Ovary (tissue), 9 donors: ENCODE data around the gene NR2F1-AS1. TPM values are rescaled to one million over a fixed set of nuclear protein-coding genes. Genes with fewer than 3 reads are reported as not detected.

ENCODE experiments used
- DNase-seq, 5 donors: peaks; one replicate each; pipeline ENCODE4 v3.0.0-alpha.2; 2019 to 2020
- H3K27ac ChIP-seq, 2 donors: fragments of 200-600 bp; one replicate each; pipeline versions ENCODE4 v1.5.1 to v1.8.0; 2019 to 2022
- H3K27me3 ChIP-seq: fragments of 200-600 bp; one replicate; pipeline ENCODE4 v1.8.0; 2022
- H3K36me3 ChIP-seq: fragments of 200-600 bp; sonication (generic); one replicate; pipeline ENCODE4 v1.5.1; 2019
- H3K4me1 ChIP-seq: one replicate; pipeline ENCODE4 v1.8.1; 2013; ENCODE audit warnings: mild to moderate bottlenecking, moderate library complexity; ENCODE audit not compliant: insufficient read depth
- H3K4me3 ChIP-seq: fragments of 200-600 bp; sonication (generic); one replicate; pipeline ENCODE4 v1.5.1; 2017
- H3K9me3 ChIP-seq, 2 donors: fragments of 200-600 bp in 1 of 2; sonication (generic) in 1 of 2; one replicate each; pipeline versions ENCODE4 v1.5.1 to v1.8.1; 2013 to 2019; ENCODE audit warnings: mild to moderate bottlenecking in 1 of 2, moderate library complexity in 1 of 2
- EP300 ChIP-seq: sonication (generic); formaldehyde crosslinking; IDR thresholded peaks from one replicate; pipeline ENCODE4 v1.6.1; 2017; ENCODE audit warnings: antibody characterized with exemption
- POLR2A ChIP-seq: fragments of 450-650 bp; IDR thresholded peaks from one replicate; pipeline ENCODE4 v1.6.1; 2017; ENCODE audit warnings: antibody characterized with exemption, mild to moderate bottlenecking, moderate library complexity
- WGBS, 3 donors: extraction: QIAGEN DNeasy Blood & Tissue Kit in 1 of 3; methylation state at CpG; one replicate each; pipeline versions ENCODE4 v1.1.5 to v1.1.7; 2013 to 2017; 5-methylcytosine and 5-hydroxymethylcytosine counted together
- intact Hi-C, 4 donors: fragments of 100-400 bp; cut with DNase I; formaldehyde crosslinking; loops; one replicate each; pipeline versions ENCODE4 v1.11.0 to v1.15.1; 2022 to 2023
- polyA plus RNA-seq, 2 donors: library from polyadenylated mRNA; stranded (reverse); fragments of 200-250 nt in 1 of 2; fragments of 350-450 nt in 1 of 2; fragmentation: Illumina TruSeq in 1 of 2; extraction: RNeasy Lipid Tissue Mini Kit (QIAGEN cat#74804) in 1 of 2; gene quantifications; one replicate each; pipeline ENCODE4 v1.2.3, GENCODE V29; 2013 to 2014
- total RNA-seq, 7 donors: library from RNA; depleted of rRNA in 2 of 7; stranded (reverse); fragments of >200 nt in 2 of 7; fragmentation: NEBNext Ultra II Directional in 3 of 7; extraction: Animal tissue kit (Norgen Biotek cat#: 25700) in 3 of 7; gene quantifications; one replicate each; pipeline versions ENCODE4 v1.1.0 to v1.2.4, GENCODE V29; 2016 to 2023
- TF ChIP-seq, protein P1 (sequence below), 3 donors: fragments of 450-650 bp in 2 of 3; fragments of 200-600 bp in 1 of 3; IDR thresholded peaks; one replicate each; pipeline versions ENCODE4 v1.5.1 to v1.8.0; 2016 to 2022; ENCODE audit warnings: antibody characterized with exemption in 3 of 3, mild to moderate bottlenecking in 1 of 3
- donor health status: DM: no; HTN: no; CAD: no; lungs with moderate emphysema.
- donor health status: DM: no; HTN: no; CAD: no.
- donor health status: Bipolar disorder and iron deficiency.
- donor health status: DM: yes; HTN: yes; CAD: no.
- donor health status: DM: no; HTN: no; CAD: no.
- donor health status: DM: yes; HTN: yes; CAD: no.

NR2F1-AS1 gene
- total and polyA plus RNA-seq, 9 donors = 20.7 to 45.7 (median 25.0) TPM

DNA sequence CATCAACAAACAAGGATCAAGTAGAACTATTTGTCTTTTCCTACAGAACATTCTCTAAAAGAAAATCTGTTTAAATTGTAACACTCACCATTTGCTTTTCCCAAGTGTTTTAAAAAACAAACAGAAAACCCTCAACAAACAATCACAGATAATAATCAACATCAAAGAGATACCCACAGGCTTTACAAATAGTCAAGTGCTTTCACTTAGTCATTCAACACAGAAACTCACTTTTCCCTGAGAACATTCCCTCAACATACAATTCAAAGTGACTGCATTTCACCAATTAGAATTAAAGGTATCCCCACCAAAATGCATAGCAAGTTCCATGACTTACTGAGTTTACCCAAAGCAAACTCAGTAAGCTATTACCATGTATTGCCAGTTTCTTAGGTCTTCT lies 144.9 kb downstream of the NR2F1-AS1 start:
- no peak for DNase-seq
- Histone ChIP-seq H3K27ac (no peak overlapping the region), H3K27me3 (no peaks in the 10 kb centered on the region), H3K9me3 (no peaks in the 10 kb centered on the region), H3K36me3 (no peaks in the 10 kb centered on the region), H3K4me3 (no peak overlapping the region), H3K4me1 (no peaks in the 10 kb centered on the region)
- TF ChIP-seq, protein P1, sequence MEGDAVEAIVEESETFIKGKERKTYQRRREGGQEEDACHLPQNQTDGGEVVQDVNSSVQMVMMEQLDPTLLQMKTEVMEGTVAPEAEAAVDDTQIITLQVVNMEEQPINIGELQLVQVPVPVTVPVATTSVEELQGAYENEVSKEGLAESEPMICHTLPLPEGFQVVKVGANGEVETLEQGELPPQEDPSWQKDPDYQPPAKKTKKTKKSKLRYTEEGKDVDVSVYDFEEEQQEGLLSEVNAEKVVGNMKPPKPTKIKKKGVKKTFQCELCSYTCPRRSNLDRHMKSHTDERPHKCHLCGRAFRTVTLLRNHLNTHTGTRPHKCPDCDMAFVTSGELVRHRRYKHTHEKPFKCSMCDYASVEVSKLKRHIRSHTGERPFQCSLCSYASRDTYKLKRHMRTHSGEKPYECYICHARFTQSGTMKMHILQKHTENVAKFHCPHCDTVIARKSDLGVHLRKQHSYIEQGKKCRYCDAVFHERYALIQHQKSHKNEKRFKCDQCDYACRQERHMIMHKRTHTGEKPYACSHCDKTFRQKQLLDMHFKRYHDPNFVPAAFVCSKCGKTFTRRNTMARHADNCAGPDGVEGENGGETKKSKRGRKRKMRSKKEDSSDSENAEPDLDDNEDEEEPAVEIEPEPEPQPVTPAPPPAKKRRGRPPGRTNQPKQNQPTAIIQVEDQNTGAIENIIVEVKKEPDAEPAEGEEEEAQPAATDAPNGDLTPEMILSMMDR (IDR thresholded peaks at IDR 0.05) = no peak
- TF ChIP-seq POLR2A = no peak
- TF ChIP-seq EP300 = no peak
- intact Hi-C loops = no loop called here

DNA sequence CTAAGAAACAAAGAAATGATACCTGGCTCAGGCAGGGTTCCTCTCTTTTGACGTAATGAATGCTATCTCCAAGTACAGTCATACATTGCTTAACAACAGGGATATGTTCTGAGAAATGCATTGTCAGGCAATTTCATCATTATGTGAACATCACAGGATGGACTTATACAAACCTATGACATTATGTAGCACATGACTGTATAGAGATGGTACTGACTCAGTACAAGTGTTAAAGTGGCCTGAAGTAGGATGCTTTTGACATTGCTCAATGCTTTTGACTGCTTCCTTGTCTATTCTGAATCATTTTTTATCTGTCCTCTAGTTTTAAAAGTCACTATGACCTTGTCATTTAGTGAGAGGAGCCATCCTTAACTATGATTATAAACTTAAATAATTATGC lies 147.6 kb downstream of the NR2F1-AS1 start:
- TF ChIP-seq EP300 = no peak
- TF ChIP-seq POLR2A = no peak
- TF ChIP-seq, protein P1 (IDR thresholded peaks at IDR 0.05) = no peak
- intact Hi-C loops = no loop called here
- Histone ChIP-seq H3K36me3 (no peaks in the 10 kb centered on the region), H3K4me1 (no peaks in the 10 kb centered on the region), H3K27ac (no peak overlapping the region), H3K9me3 (no peaks in the 10 kb centered on the region), H3K27me3 (no peaks in the 10 kb centered on the region), H3K4me3 (no peak overlapping the region)
- WGBS, 3 donors = 92 to 96% (median 95%) methylated on average over 1 of the region's 1 CpG
- DNase-seq = no peak

DNA sequence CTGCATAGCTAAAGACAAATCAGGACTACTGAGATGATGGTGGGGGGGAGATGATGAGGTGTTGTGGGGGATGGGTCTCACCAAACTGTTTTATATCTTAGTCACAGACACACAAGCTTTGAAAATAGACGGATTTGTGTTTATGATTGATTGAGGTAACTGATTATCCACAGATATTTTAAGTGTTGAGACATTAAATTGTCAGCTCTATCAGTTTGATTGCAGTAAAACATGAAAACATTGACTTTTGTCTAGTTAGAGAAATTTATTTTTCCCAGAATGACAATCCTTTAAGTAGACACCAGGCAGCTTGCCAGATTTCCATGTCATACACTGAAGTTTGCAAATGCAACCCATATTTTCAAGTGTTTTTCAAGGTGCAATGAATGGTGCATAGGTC lies 149.8 kb downstream of the NR2F1-AS1 start:
- DNase-seq = no peak
- Histone ChIP-seq H3K36me3 (no peaks in the 10 kb centered on the region), H3K4me3 (no peak overlapping the region), H3K9me3 (no peaks in the 10 kb centered on the region), H3K4me1 (no peaks in the 10 kb centered on the region), H3K27me3 (no peaks in the 10 kb centered on the region), H3K27ac (no peak overlapping the region)
- TF ChIP-seq, protein P1 (IDR thresholded peaks at IDR 0.05) = no peak
- TF ChIP-seq POLR2A = no peak
- no peak for TF ChIP-seq EP300
- intact Hi-C loops = no loop called here
- 63 to 80% (median 74%) methylated on average over 1 of the region's 1 CpG for whole genome bisulfite sequencing, 3 donors

DNA sequence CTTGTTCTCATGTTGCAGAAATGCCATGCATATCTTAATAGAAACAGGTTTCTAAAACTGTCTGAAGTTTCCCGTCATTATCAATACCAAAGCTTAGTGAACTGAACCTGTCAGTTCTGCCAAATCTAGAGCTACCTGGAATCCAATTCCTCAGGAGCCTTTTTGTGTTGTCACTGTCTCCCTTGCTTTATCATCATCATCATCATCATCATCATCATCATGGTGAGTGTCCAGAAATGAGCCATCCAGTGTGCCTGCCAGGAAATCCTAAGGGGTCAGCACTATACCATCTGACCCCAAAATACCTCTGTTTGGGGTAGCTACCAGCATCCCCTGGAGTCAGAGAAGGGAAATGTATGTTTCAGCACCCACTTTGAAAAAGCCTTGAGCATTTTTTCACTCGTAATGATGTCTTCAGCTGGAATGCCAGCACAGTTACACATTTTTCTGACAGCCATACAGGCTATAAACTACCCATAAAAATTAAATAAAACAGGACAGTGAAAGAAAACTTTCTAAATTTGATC lies 150.3 kb downstream of the NR2F1-AS1 start:
- intact Hi-C loops = no loop called here
- DNase-seq = no peak
- WGBS, 3 donors = 88 to 93% (median 92%) methylated on average over 2 of the region's 2 CpGs
- H3K9me3 ChIP-seq = no peaks in the 10 kb centered on the region
- H3K4me1 ChIP-seq = peaks cover 2% of the 10 kb centered on the region
- no peak overlapping the region for H3K27ac ChIP-seq
- no peaks in the 10 kb centered on the region for H3K27me3 ChIP-seq
- TF ChIP-seq EP300 = no peak
- no peak for TF ChIP-seq POLR2A
- TF ChIP-seq, protein P1 (IDR thresholded peaks at IDR 0.05) = no peak
- H3K4me3 ChIP-seq = no peak overlapping the region
- H3K36me3 ChIP-seq = no peaks in the 10 kb centered on the region
